ENCODE data around the gene RHOF.

GRCh38 chr12:121796855-121797751 is 3.6 kb upstream of the RHOF start:
- TF ChIP-seq CTCF (IDR thresholded peaks at IDR 0.05; ENCODE audit: insufficient read depth, low read depth, low read length) (no peak), EZH2 (IDR thresholded peaks at IDR 0.05; ENCODE audit: insufficient read depth, low read length) (no peak)

Measured in astrocyte (in vitro differentiated cells and primary cell).